Smooth muscle cell (in vitro differentiated cells): ENCODE results near the gene RAD51B. TPM values are rescaled to one million over a fixed set of nuclear protein-coding genes. Genes with fewer than 3 reads are reported as not detected.

Experiments used
- DNase-seq: peaks from one replicate; lab custom pipeline; 2025; ENCODE audit not compliant: unreplicated experiment; lab: John Stamatoyannopoulos, UW
- H2AFZ ChIP-seq: fragments of 200-600 bp; sonication (generic); 2 replicates; pipeline ENCODE4 v1.6.0; 2016; ENCODE audit warnings: antibody characterized with exemption, low read depth, mild to moderate bottlenecking
- H3F3A ChIP-seq: fragments of 200-600 bp; sonication (generic); 2 replicates; pipeline ENCODE4 v1.6.0; 2017; ENCODE audit warnings: antibody characterized with exemption, low read depth
- H3K27ac ChIP-seq: fragments of 200-600 bp; sonication (generic); 2 replicates; pipeline ENCODE4 v1.5.1; 2016; ENCODE audit warnings: low read depth, mild to moderate bottlenecking
- H3K27me3 ChIP-seq: fragments of 200-600 bp; sonication (generic); 2 replicates; pipeline ENCODE4 v1.6.1; 2016; ENCODE audit warnings: low read depth, mild to moderate bottlenecking
- H3K36me3 ChIP-seq: fragments of 200-600 bp; sonication (generic); 2 replicates; pipeline ENCODE4 v1.5.1; 2016; ENCODE audit warnings: low read depth
- H3K4me1 ChIP-seq: fragments of 200-600 bp; sonication (generic); 2 replicates; pipeline ENCODE4 v1.5.1; 2016; ENCODE audit warnings: low read depth
- H3K4me2 ChIP-seq: fragments of 200-600 bp; sonication (generic); 2 replicates; pipeline ENCODE4 v1.6.0; 2016; ENCODE audit warnings: mild to moderate bottlenecking
- H3K4me3 ChIP-seq: fragments of 200-600 bp; sonication (generic); 2 replicates; pipeline ENCODE4 v1.5.1; 2016; ENCODE audit warnings: mild to moderate bottlenecking
- H3K79me2 ChIP-seq: fragments of 200-600 bp; sonication (generic); 2 replicates; pipeline ENCODE4 v1.6.0; 2016; ENCODE audit warnings: low read depth, mild to moderate bottlenecking
- H3K9ac ChIP-seq: fragments of 200-600 bp; sonication (generic); 2 replicates; pipeline ENCODE4 v1.6.0; 2016; ENCODE audit warnings: low read depth
- H3K9me3 ChIP-seq: fragments of 200-600 bp; sonication (generic); replicated peaks from 2 replicates; pipeline ENCODE4 v1.5.1; 2016; ENCODE audit warnings: low read depth
- H4K20me1 ChIP-seq: fragments of 200-600 bp; sonication (generic); 2 replicates; pipeline ENCODE4 v1.6.0; 2016; ENCODE audit warnings: low read depth
- CTCF ChIP-seq: fragments of 200-600 bp; sonication (generic); IDR thresholded peaks from 2 replicates; pipeline ENCODE4 v1.5.1; 2017; ENCODE audit warnings: borderline replicate concordance, mild to moderate bottlenecking, antibody characterized with exemption; ENCODE audit not compliant: insufficient read depth, poor library complexity, severe bottlenecking
- WGBS: methylation state at CpG from one replicate; pipeline ENCODE4 v1.1.7; 2016; ENCODE audit warnings: low lambda C conversion rate; 5-methylcytosine and 5-hydroxymethylcytosine counted together
- polyA plus RNA-seq: library from polyadenylated mRNA; unstranded; fragments of >200 nt; fragmentation: Nextera tagmentation; extraction: Ambion mirVana; gene quantifications from 2 replicates; pipeline ENCODE4 v1.2.1, GENCODE V29; 2016
- total RNA-seq: library from RNA; depleted of rRNA; stranded (reverse); fragments of >200 nt; gene quantifications from 2 replicates; pipeline ENCODE4 v1.2.3, GENCODE V29; 2014

Gene RAD51B
- total and polyA plus RNA-seq, 2 experiments from 2014 or later, result 4.6 to 5.3 TPM

GRCh38 chr14:68758301-68758700 is 938.7 kb downstream of the RAD51B start:
- 56% methylated on average over 3 of the region's 3 CpGs for WGBS
- H3K79me2 ChIP-seq, result no peaks in the 10 kb centered on the region
- no peak for DNase-seq
- H3K27ac ChIP-seq, result peak overlapping the region; percentile 27
- no peak overlapping the region for H3K4me2 ChIP-seq
- peaks cover 10% of the 10 kb centered on the region for H3K4me1 ChIP-seq
- H3F3A ChIP-seq, result peaks cover 3% of the 10 kb centered on the region
- no peak overlapping the region for H3K4me3 ChIP-seq
- no peaks in the 10 kb centered on the region for H3K36me3 ChIP-seq
- H3K9me3 ChIP-seq, result no peaks in the 10 kb centered on the region
- no peaks in the 10 kb centered on the region for H3K27me3 ChIP-seq
- no peak for TF ChIP-seq CTCF
- no peak overlapping the region for H2AFZ ChIP-seq
- H3K9ac ChIP-seq, result no peak overlapping the region
- no peaks in the 10 kb centered on the region for H4K20me1 ChIP-seq

- DNase-seq, result no peak
Measured at GRCh38 chr14:68759017-68759560, 939.5 kb downstream of the RAD51B start.

GRCh38 chr14:68759937-68760336 is 940.4 kb downstream of the RAD51B start:
- no peak overlapping the region for H3K4me3 ChIP-seq
- no peak overlapping the region for H3K9ac ChIP-seq
- H3K79me2 ChIP-seq, result no peaks in the 10 kb centered on the region
- peaks cover 15% of the 10 kb centered on the region for H3K4me1 ChIP-seq
- H3K4me2 ChIP-seq, result no peak overlapping the region
- no peak overlapping the region for H2AFZ ChIP-seq
- H3F3A ChIP-seq, result peaks cover 9% of the 10 kb centered on the region
- TF ChIP-seq CTCF, result no peak
- no peaks in the 10 kb centered on the region for H3K27me3 ChIP-seq
- WGBS, result 77% methylated on average over 5 of the region's 5 CpGs
- no peak for DNase-seq
- H3K27ac ChIP-seq, result no peak overlapping the region
- no peaks in the 10 kb centered on the region for H3K36me3 ChIP-seq
- H4K20me1 ChIP-seq, result no peaks in the 10 kb centered on the region
- no peaks in the 10 kb centered on the region for H3K9me3 ChIP-seq

More at GRCh38 chr14:68759017-68759560, 939.5 kb downstream of the RAD51B start:
- 50% methylated on average over 8 of the region's 8 CpGs for WGBS
- Histone ChIP-seq H3K9ac (no peak overlapping the region), H3K4me1 (peaks cover 15% of the 10 kb centered on the region), H4K20me1 (no peaks in the 10 kb centered on the region), H3F3A (peaks cover 9% of the 10 kb centered on the region), H2AFZ (no peak overlapping the region), H3K36me3 (no peaks in the 10 kb centered on the region), H3K9me3 (no peaks in the 10 kb centered on the region), H3K4me3 (no peak overlapping the region), H3K27me3 (no peaks in the 10 kb centered on the region), H3K79me2 (no peaks in the 10 kb centered on the region), H3K27ac (no peak overlapping the region), H3K4me2 (no peak overlapping the region)
- no peak for TF ChIP-seq CTCF

GRCh38 chr14:68760761-68761160 is 941.2 kb downstream of the RAD51B start:
- no peak overlapping the region for H3K4me3 ChIP-seq
- DNase-seq, result no peak

More at GRCh38 chr14:68760761-68761160, 941.2 kb downstream of the RAD51B start:
- WGBS, result 81% methylated on average over 2 of the region's 2 CpGs
- Histone ChIP-seq H3K36me3 (no peaks in the 10 kb centered on the region), H3K79me2 (no peaks in the 10 kb centered on the region), H3K27ac (peak overlapping the region; percentile 7), H3K9ac (no peak overlapping the region), H3F3A (peaks cover 9% of the 10 kb centered on the region), H3K27me3 (no peaks in the 10 kb centered on the region), H2AFZ (no peak overlapping the region), H3K4me2 (no peak overlapping the region), H3K4me1 (peaks cover 15% of the 10 kb centered on the region), H3K9me3 (no peaks in the 10 kb centered on the region), H4K20me1 (no peaks in the 10 kb centered on the region)
- no peak for TF ChIP-seq CTCF
